ENCODE data around the gene HYAL3.
A peak's percentile ranks its signal among the peaks of the same experiment; 100 is the strongest.

Gene HYAL3

DNA sequence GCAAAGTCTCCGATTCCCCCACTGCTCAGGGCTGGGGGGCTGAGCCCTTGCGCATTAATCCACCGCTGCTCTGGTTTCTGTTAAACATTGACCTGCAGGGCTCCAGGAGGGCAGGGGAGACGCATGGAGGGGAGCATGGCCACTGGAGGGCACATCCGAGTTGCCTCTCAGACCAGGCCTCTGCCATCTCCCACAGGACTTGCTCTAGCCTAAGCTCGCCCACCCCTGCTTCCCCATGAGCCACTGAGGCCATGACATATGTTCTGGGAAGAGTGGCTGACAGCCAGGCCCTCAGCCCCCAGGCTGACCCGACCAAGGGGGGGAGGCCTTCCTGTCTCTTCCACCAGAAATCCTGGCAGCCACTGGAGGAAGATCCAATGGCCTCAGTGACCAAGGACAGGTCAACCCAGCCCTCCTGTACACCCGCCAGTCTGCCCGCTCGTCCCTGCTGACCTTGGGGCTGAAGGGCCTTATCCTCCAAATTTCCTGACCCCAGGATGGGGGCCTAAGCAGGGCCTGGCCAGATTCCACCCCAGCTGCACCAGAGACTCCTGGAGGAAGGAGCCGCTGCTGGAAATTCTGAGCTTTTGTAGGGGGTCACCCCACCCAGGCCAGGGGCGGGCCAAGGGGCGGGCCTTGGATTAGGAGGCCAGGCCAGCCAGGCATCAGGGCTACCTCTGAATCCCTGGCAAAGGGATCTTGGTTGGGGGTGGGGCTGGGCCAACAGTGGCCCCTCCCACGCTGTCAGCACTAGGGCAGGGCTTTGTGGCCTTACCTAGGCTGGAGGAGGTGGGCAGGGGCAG, 4.0 kb upstream of the HYAL3 start, which contains the start of gene HYAL1:
Gene HYAL1, minus strand, starts transcription at position 562 of the 803 bp plus-strand sequence. CDS start 618 bp downstream, outside the sequence.
- no peaks in the 10 kb centered on the region for H3K27me3 Mint-ChIP-seq
- ATAC-seq = no peak
- H3K27ac Mint-ChIP-seq = peak within 1 kb of the TSS; percentile 44
- no peak within 1 kb of the TSS for H3K4me3 Mint-ChIP-seq
- H3K36me3 Mint-ChIP-seq = no peaks in the 10 kb centered on the region
- H3K9me3 Mint-ChIP-seq = no peaks in the 10 kb centered on the region
- peaks cover 19% of the 10 kb centered on the region for H3K4me1 Mint-ChIP-seq

DNA sequence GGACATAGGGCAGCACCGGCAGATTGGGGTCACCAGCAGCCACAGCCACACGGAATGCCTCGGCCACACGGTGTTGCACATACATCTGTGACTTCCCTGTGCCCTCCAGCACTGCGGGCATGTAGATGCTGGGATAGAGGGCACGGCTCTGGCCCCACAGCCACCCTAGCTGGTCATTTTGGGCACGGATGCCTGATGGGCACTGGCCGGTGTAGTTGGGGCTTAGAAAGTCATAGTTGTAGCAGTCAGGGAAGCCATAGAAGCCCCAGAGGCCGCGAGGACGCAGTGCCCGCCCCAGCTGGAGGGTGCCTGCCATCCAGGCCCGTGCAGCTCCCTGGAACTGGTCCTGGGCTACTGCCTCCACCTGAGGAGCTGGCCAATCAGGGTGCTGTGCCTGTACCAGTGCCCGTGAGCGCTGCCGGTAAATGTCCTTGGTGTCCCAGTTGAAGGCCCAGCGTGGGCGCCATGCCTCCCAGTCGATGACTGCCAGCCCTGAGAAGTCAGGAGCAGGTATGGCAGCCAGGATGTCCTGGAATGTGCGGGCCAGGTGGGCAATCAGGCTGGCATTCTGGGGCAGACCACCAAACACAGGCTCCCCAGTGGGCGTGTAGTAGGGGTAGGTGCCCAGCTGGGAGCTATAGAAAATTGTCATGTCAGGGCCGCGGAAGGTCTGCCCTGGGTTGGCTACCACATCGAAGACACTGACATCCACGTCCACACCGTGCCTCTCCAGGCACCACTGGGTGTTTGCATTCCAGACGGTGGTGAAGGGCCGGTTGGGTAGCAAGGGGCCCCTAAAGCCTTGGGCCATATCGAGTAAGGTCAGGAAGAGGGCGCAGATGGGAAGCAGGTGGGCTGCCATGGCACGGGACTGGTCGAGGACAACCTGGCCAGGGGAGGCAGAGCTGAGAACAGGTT, 3.1 kb upstream of the HYAL3 start:
- Mint-ChIP-seq H3K27ac (peak overlapping the region; percentile 44), H3K9me3 (no peaks in the 10 kb centered on the region), H3K27me3 (no peaks in the 10 kb centered on the region), H3K36me3 (no peaks in the 10 kb centered on the region), H3K4me3 (no peak overlapping the region), H3K4me1 (peaks cover 28% of the 10 kb centered on the region)
- ATAC-seq = no peak

GRCh38 chr3:50300681-50301254, 1.6 kb upstream of the HYAL3 start:
- no peak for ATAC-seq
- Mint-ChIP-seq H3K36me3 (peaks cover 6% of the 10 kb centered on the region), H3K27ac (peak overlapping the region; percentile 99), H3K4me1 (peaks cover 39% of the 10 kb centered on the region), H3K27me3 (no peaks in the 10 kb centered on the region), H3K4me3 (peak overlapping the region; percentile 94), H3K9me3 (no peaks in the 10 kb centered on the region)

GRCh38 chr3:50299929-50300680, 900 bp upstream of the HYAL3 start:
- no peak for ATAC-seq
- H3K4me1 Mint-ChIP-seq = peaks cover 39% of the 10 kb centered on the region

DNA sequence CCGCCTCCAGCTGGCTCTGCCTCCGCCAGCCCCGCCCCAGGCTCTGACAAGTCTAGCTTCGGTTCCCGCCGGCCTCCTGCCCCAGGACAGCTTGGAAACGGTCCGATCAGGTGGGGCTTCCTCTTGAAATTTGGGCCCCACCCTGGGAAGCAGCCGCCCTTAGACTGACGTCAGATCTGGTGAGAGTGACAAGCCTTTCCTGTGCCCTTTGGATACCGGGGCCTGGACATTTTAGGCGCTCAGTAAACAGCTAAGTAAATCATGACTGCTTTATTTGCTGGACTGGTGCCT, 378 bp upstream of the HYAL3 start:
- no peak for ATAC-seq
- Mint-ChIP-seq H3K36me3 (peaks cover 6% of the 10 kb centered on the region), H3K4me3 (peak overlapping the region; percentile 94), H3K27ac (peak overlapping the region; percentile 99), H3K27me3 (no peaks in the 10 kb centered on the region), H3K9me3 (no peaks in the 10 kb centered on the region), H3K4me1 (peaks cover 39% of the 10 kb centered on the region)

More at GRCh38 chr3:50299929-50300680, 900 bp upstream of the HYAL3 start:
- Mint-ChIP-seq H3K27ac (peak overlapping the region; percentile 99), H3K9me3 (no peaks in the 10 kb centered on the region), H3K36me3 (peaks cover 6% of the 10 kb centered on the region), H3K4me3 (peak overlapping the region; percentile 94), H3K27me3 (no peaks in the 10 kb centered on the region)

DNA sequence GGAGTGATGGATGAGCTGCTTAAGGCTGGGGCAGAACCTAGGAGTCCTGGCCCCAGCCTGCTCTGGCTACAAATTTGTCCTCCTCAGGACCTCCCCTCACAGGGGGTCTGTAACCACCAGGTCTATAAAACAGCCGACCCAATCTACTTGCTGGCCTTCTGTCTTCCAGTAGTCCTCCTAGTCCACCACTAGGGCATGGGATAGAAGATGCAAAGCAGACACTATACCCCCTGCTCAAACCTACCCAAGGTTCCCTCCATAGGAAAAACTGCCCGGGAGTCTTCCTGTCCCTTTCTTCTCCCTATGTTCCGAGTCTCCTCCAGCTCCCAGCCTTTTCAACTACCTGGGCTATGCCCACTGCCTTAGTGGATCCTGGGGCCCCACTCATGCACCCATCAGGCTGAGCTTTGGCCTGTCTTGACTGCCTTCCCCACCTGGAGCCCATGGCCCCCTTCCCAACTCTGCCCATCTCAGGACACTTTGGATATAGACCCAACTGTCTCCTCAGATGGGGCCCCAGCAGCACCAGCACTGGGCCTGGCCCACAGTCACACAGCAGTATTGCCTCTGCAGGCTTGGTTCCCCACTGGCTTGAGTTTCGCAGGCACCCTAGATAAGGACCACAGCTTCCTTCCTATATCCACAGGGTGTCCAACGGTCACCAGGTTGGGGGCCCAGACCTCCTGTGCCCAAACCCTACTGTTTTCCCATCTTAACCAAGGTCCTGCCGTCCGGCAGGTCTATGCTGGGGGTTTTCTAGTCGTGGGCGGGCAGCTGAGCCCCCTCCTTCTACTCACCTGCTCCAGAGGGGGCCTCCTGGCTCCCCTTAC, 1.1 kb downstream of the HYAL3 start:
- no peak for ATAC-seq

DNA sequence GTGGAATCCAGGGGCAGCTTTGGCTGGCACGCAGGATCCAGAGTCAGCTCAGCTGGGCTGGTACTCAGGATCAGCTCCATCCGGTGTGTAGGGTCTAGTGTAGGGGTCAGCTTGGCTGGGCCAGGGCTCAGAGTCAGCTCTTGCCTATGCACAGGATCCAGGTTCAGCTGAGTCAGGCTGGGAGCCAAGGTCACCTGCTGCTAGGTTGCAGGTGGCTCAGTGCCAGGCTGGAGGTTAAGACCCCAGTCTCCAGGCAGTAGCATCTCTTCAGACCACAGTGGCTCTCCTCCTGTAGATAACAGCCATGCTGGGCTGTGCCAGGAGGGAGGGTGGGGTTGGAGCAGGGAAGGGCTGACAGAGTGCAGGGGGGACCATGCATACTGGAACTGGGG, 1.8 kb downstream of the HYAL3 start:
- Mint-ChIP-seq H3K27me3 (no peaks in the 10 kb centered on the region), H3K4me1 (peaks cover 50% of the 10 kb centered on the region), H3K27ac (no peak overlapping the region), H3K4me3 (no peak overlapping the region), H3K9me3 (no peaks in the 10 kb centered on the region), H3K36me3 (peaks cover 6% of the 10 kb centered on the region)
- no peak for ATAC-seq

More for the DNA sequence above, 1.1 kb downstream of the HYAL3 start:
- Mint-ChIP-seq H3K36me3 (peaks cover 6% of the 10 kb centered on the region), H3K27ac (peak overlapping the region; percentile 99), H3K4me1 (peaks cover 42% of the 10 kb centered on the region), H3K9me3 (no peaks in the 10 kb centered on the region), H3K27me3 (no peaks in the 10 kb centered on the region), H3K4me3 (peak overlapping the region; percentile 94)

DNA sequence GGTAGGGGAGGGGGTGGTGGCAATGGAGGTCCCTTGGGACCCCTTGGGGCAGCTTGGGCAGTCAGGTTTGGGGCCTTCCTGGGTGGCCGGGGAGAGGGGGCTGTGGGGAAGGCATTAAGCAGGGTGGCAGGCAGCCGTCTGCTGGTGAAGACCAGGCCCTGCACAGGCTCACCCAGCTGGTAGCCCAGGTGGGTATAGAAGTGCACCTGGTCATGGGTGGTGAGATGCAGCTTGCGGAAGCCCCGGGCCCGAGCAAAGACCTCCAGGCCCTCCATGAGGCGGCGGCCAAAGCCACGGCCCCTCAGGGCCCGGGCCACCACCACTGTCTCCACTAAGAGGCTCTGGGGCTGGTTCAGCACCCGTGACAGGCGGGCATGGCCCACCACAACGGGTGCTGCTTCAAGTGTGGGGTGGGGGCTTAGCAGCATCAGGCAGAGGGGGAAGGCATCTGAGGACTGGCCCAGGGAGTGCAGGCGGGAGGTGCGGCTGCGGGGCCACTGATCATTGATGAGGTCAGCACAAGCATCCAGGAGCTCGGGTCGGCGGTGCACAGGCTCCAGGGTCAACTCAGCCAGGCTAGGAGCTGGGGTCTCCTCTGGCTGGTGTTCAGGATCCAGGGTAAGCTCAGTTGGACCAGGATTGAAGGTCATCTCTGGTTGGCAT, 2.4 kb downstream of the HYAL3 start:
- H3K27ac Mint-ChIP-seq = no peak overlapping the region
- H3K27me3 Mint-ChIP-seq = no peaks in the 10 kb centered on the region
- no peak for ATAC-seq
- H3K4me3 Mint-ChIP-seq = no peak overlapping the region
- peaks cover 6% of the 10 kb centered on the region for H3K36me3 Mint-ChIP-seq
- no peaks in the 10 kb centered on the region for H3K9me3 Mint-ChIP-seq
- peaks cover 52% of the 10 kb centered on the region for H3K4me1 Mint-ChIP-seq

- ATAC-seq = no peak
- Mint-ChIP-seq H3K4me1 (peaks cover 58% of the 10 kb centered on the region), H3K36me3 (peaks cover 12% of the 10 kb centered on the region), H3K27ac (no peak overlapping the region), H3K4me3 (no peak overlapping the region), H3K27me3 (no peaks in the 10 kb centered on the region), H3K9me3 (no peaks in the 10 kb centered on the region)
Measured at GRCh38 chr3:50295553-50296431, 3.4 kb downstream of the HYAL3 start.

DNA sequence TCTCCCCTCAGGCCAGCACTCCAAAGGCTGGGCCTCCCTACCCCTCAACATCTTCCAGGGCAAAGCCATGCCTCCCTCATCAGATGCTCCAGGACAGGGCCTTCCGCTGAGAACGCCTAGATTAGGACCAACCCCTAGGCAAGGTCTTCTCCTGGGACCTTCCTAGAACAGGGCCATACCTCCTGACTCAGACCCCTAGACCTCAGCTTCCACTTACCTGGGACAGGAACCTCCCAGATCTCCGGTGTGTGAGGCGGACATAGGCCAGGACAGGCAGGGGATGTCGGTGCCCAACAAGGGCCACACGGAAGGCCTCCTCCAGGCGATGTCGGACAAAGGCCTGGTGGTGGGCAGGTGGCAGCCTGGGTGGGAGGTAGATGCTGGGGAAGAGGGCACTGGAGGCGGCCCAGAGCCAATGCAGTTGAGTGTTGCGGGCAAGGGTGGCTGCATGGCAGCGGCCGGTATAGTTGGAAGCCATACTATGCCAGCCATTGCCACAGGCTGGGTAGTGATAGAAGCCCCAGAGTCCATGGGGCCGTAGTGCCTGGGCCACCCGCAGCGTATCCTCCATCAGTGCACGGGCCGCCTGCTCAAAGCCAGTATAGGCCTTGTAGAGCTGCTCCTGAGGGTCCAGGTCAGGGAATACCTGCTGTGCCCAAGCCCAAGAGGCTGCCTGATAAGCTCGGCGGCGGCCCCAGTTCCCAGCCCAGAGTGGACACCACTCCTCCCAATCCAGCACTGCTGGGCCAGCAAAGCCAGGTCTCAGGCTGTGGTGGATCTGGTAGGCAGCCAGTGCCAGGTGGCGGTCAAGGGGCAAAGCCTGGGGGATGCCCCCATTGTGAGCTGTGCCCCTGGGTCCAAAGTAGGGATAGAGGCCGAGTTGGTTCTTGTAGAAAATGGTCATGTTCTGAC, 4.5 kb downstream of the HYAL3 start:
- Mint-ChIP-seq H3K27me3 (no peaks in the 10 kb centered on the region), H3K9me3 (no peaks in the 10 kb centered on the region), H3K4me1 (peaks cover 54% of the 10 kb centered on the region), H3K4me3 (no peak overlapping the region), H3K36me3 (peaks cover 12% of the 10 kb centered on the region), H3K27ac (no peak overlapping the region)
- no peak for ATAC-seq

DNA sequence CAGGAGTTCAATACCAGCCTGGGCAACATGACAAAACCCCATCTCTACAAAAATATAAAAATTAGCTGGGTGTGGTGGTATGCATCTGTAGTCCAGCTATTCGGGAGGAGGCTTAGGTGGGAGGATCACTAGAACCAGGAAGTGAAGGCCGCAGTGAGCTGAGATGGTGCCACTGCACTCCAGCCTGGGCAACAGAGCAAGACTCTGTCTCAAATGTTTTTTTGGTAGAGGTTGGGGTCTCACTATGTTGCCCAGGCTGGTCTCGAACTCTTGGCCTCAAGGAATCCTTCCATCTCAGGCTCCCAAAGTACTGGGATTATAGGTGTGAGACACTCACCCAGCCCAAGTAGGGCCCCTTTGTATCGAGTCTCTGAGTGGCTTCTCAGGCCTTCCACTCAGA, 5.1 kb downstream of the HYAL3 start:
- no peaks in the 10 kb centered on the region for H3K9me3 Mint-ChIP-seq
- peaks cover 53% of the 10 kb centered on the region for H3K4me1 Mint-ChIP-seq
- H3K36me3 Mint-ChIP-seq = peaks cover 12% of the 10 kb centered on the region
- no peaks in the 10 kb centered on the region for H3K27me3 Mint-ChIP-seq
- no peak overlapping the region for H3K27ac Mint-ChIP-seq
- no peak overlapping the region for H3K4me3 Mint-ChIP-seq
- no peak for ATAC-seq

DNA sequence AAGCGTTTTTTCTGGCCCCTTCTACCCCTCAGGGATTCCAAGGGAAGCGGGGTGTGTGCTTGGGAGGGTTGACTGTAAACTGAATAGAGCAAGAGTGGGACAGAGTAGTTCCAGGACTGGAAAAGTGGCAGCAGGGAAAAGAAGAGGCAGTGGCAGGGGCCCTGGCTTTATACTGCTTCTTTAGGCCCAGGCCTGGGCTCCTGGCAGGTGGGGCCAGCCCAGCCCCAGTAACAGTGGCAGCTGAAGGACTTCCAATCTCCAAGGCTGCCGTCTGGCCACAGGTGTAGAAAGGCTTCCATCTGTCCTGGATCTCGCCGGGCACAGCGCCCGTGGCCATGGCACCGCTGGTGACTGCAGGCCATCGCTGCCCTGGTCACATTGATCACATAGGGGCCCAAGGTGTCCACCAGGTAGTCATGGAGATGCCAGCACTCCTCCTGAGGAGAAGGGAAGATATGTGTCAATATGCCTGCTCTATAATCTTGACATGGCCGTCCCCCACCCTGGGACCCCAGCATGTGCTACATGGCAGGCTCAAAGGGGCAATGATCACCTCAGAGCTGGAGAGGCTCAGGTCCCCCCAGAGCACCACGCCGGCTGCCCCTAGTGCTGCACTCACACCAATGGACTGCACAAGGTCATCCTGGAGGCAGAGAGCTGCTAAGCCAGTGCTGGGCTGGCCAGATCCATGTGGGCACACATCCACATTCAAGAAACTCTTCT, 6.0 kb downstream of the HYAL3 start:
- peaks cover 49% of the 10 kb centered on the region for H3K4me1 Mint-ChIP-seq
- peaks cover 19% of the 10 kb centered on the region for H3K36me3 Mint-ChIP-seq
- peak overlapping the region; percentile 95 for H3K27ac Mint-ChIP-seq
- no peaks in the 10 kb centered on the region for H3K9me3 Mint-ChIP-seq
- ATAC-seq = no peak
- peak overlapping the region; percentile 94 for H3K4me3 Mint-ChIP-seq
- H3K27me3 Mint-ChIP-seq = no peaks in the 10 kb centered on the region
